NCI-H345 treated with DMSO at 0.1 percent for 48 hours (cell line): ENCODE data around the gene GNAO1.
A peak's percentile ranks its signal among the peaks of the same experiment; 100 is the strongest.

Experiments
- DNase-seq: peaks from one replicate; lab custom pipeline; 2025; ENCODE audit not compliant: unreplicated experiment; lab: John Stamatoyannopoulos, UW

Gene GNAO1

GRCh38 chr16:56310690-56311089 is 119.4 kb downstream of the GNAO1 start:
- no peak for DNase-seq

- DNase-seq = peak; percentile 82
These were observed 120.1 kb downstream of the GNAO1 start for GRCh38 chr16:56311208-56312027.

DNA sequence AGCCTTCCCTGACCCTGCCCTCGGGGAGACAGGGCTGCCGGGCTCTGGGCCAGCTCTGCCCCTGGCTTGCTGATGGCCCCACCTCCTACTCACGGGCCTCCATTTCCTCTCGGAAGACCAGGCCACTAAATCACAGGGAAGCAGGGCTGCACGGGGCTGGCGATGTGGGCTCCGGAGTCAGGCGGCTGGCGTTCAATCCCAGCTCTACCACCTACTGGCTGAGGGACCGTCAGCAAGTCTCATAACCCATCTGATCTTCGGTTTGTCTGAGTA is 120.7 kb downstream of the GNAO1 start:
- DNase-seq = no peak

- DNase-seq = no peak
These were observed 121.3 kb downstream of the GNAO1 start for GRCh38 chr16:56312556-56312955.

DNA sequence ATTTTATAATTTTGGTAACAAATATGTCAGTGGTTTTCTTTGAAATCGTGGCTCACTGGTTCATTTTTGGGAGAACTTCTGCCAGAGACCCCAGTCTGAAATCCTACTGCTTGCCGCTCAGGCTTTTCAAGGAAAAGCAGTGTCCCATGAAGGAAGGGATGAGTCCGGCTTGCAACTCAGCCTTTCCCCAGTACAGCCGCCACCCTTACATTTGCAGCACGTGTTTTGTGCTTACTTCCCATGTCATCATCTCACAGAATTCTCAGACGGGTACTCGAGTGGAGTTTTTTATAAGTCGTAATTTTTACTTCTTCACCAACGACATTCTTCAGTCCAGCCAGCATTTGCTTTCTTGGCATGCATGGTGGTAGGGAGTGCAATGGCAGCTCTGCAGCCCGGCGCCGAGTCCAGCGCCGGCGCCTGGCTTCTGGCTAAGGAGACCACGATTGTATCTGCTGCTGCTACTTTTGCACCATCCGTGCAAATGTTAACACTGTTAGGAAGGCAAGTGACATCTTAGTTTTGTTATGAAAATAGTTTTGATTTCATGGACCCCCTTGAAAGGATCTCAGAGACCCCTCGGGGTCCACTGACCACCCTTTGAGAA is 123.1 kb downstream of the GNAO1 start:
- DNase-seq = no peak

DNA sequence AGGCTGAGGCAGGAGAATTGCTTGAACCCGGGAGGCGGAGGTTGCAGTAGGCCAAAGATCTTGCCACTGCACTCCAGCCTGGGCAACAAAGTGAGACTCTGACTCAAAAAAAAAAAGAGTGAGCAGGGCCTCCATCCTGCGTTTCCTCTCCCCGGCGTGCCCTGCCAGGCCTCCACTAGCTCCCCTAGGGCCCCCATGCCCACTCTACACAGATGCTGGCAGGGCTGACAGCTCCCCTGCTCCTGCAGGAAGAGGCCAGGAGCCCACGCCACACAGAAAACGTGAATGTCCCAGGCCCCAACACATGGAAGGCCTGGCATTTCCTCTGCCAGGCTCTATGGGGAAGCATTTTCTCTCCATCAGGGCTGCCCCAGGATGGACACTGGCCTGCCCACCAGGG is 124.7 kb downstream of the GNAO1 start:
- DNase-seq = no peak

DNA sequence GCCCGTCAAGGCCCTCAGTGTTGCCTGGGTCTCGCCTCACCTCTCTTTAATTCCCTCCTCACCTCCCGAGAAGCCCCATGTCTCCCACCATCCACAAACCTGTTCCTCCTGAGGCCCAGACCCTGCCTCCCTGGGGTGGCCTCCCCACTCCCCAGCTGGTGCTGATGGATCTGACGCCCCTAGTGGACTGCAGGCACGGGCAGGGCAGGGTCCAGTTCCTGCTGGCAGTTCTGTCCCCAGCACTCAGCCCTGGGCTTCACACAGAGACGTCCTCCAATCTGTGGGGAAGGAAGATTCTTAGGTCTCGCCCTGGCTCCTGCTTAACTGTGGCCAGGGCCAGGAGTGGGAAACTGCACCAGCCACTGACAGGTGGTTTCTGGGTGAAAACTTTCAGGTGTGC is 125.3 kb downstream of the GNAO1 start:
- no peak for DNase-seq

GRCh38 chr16:56317998-56318826 is 126.9 kb downstream of the GNAO1 start:
- DNase-seq = peak; percentile 21

DNA sequence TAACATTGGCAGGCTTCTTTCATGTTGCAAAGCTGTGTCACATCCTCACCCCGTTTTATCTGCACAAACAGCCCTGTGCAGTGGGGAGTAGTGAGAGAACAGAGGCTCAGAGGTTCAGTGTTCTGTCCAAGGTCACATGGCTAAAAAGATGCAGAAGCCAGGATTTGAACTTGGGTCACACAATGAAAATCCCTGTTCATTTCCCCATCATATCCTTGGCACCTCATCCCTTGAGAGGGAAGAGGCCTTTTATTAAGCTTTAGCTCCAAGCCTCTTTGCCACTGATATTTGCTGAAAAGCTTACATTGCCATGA is 127.5 kb downstream of the GNAO1 start:
- DNase-seq = no peak

GRCh38 chr16:56319376-56319775 is 128.1 kb downstream of the GNAO1 start:
- DNase-seq = no peak

- no peak for DNase-seq
These were observed 128.8 kb downstream of the GNAO1 start for GRCh38 chr16:56320056-56320455.

DNA sequence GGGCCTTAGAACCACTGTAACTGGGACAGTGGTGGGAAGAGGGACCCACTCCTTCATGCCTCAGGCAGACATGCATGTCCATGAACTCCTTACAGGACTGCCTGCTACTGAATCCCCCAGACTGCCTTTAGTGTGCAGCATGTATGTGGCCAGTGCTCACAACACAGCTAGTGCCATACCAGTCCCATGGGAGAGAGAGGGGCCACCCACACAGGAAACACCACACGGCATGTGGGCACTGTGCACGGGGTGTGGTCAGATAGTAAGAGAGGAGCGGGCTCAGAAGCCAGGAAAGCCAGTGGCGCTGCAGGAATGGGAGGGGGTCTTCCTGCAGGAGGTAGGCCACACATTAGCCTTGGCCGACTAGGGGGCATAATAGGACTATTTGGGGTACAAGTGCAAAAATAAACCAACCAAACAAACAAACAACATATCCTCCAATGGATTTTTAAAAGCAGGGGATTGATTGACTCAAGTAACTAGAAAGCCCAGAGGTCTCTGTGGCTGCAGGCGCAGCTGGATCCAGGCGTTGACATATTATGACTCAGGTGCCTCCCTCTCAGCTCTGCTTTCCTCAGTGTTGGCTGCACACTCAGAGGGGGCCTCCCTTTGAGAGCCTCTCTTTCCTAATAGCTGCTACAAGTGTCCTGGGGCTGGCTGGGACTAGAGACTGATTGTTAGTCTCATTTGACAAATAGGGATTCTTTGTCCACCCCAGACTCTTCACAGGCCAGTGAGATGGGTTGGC is 129.7 kb downstream of the GNAO1 start:
- DNase-seq = no peak

GRCh38 chr16:56321571-56321970 is 130.3 kb downstream of the GNAO1 start:
- no peak for DNase-seq

DNA sequence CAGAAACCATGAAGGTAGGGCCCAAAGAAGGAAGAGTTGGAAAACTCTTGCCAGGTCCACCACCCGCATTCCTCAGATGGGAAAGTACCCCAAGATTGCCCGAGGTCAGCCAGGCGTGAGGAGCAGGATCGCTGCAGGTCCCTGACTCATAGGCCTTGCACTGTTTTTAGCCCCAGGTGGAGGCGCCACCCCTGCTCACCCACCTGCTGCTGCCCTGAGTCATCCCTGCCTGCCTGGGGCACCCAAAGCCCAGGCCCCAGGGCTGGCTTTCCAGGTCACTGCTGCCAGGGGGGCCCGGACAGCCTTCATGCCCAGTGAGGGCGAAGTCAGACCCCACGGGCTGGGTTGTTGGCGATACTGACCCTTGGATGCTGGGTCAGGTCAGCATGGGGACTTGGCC is 133.1 kb downstream of the GNAO1 start:
- DNase-seq = no peak

DNA sequence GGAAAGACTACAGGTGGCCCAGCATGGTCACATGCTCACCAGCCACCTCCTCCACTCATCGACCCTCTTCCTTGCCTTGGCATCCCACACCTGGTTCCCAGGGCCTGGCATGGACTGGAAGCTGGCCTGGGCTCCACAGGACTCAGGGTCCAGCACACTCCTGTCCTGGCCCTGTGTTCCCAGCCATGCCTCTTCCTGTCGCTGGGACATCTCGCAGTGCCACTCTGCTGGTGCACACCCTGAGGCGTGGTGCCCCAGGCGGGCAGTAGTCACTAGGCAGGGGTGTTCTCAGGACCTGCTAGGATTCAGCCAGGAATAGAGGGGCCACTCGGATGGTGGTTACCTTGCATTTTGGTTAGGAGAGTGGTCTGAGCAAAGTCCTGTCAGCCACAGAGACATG is 134.7 kb downstream of the GNAO1 start:
- no peak for DNase-seq

- no peak for DNase-seq
These were observed 136.0 kb downstream of the GNAO1 start for GRCh38 chr16:56327071-56327928.

- no peak for DNase-seq
These were observed 136.6 kb downstream of the GNAO1 start for GRCh38 chr16:56327929-56328258.

DNA sequence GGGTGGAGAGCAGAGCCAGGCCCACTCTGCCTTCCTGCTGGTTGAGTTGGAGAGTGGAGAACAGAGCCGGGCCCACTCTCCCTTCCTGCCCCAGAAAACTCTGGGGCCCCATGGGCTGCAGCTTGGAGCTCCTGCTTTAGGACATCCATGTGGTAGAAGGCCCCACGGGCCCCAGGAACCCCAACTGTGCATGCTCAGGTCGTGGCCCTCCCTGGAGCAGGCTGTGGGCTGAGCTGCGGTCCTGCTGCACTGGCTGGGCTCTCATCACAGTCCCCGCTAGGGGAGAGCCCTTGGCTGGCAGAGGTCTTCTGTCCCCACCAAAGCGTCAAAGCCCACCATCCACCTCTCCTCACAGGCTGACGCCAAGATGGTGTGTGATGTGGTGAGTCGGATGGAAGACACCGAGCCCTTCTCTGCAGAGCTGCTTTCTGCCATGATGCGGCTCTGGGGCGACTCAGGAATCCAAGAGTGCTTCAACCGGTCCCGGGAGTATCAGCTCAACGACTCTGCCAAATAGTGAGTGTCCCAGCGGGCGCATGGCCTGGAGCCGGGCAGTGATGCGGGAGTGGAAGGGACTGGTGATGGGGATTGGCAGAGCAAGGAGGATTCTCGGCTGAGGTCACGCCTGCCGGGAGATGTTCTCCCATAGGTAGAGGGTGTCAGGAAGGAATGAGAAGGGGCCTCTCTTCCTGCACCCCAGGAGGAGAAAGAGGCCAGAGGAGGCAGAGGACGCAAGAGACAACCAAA is 137.2 kb downstream of the GNAO1 start:
- DNase-seq = no peak

DNA sequence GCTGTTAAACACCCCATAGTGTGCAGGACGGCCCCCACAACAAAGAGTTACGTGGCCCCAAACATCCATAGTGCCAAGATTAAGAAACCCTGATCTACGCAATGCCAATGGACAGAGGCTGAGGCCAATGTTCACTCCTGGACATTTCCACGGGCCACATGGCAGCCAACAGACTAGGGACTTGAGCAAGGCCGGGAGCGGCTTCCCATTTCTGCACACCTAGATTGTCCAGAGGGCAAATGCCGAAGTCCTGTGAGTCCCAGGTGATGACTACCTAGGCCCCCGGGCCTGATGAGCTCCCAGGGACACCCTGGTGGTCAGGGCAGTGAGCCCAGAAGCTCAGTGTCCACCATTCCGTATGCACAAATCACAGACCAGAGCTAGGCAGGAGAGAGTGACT is 138.6 kb downstream of the GNAO1 start:
- DNase-seq = no peak

DNA sequence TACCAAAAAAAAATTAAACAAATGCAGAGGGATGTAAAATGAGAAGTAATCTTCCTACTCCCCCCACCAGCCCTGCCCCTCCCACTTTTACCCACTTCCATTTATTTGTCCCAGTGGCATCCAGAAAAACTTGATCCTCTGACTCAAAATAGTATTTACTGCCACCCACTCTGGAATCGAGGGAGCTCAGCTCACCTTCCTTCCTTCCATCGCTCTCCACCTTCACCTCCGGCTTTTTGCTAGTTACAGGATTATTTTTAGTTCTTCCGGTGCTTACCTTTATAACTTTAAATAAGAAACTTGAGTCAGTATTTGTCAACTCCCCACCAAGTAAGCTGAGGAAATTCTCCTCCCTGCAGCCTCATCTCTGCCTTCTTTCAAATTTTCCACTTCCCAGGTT is 139.2 kb downstream of the GNAO1 start:
- no peak for DNase-seq
